ENCODE results near the gene LAMP1. TPM values are rescaled to one million over a fixed set of nuclear protein-coding genes. Genes with fewer than 3 reads are reported as not detected.
A peak's percentile ranks its signal among the peaks of the same experiment; 100 is the strongest.

Gene LAMP1
- total RNA-seq, 1 donor from 2014 or later = 210 TPM

DNA sequence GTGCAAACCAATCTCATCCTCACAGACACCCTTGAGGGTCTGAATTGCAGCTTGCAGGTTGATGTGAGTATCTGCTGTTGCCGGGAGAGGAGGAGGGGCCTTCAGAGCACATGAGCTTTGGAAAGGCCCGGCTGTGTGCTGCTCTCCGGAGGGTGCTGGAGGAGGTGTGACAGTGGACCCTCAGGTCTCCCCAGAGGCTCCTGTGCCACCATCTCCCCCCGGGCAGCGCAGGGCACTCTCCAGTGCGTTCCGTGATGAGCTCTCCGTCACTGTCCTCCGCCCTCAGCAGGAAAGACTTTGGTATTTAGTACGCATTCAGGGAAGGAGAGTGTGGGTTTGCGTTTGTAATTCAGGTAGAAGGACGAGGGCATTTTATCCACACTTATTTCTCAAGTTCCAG lies 20.0 kb downstream of the LAMP1 start:
- H3K27me3 Mint-ChIP-seq (ENCODE audit: unreplicated experiment) = peaks cover 8% of the 10 kb centered on the region
- no peak for DNase-seq (ENCODE audit: low spot score)
- H3K4me1 Mint-ChIP-seq (ENCODE audit: unreplicated experiment) = no peaks in the 10 kb centered on the region
- no peaks in the 10 kb centered on the region for H3K9me3 Mint-ChIP-seq (ENCODE audit: unreplicated experiment)
- H3K27ac Mint-ChIP-seq (ENCODE audit: unreplicated experiment) = no peak overlapping the region
- no peak for TF ChIP-seq CTCF (IDR thresholded peaks at IDR 0.05; ENCODE audit: unreplicated experiment)
- no peak overlapping the region for H3K4me3 Mint-ChIP-seq (ENCODE audit: unreplicated experiment)
- H3K36me3 Mint-ChIP-seq (ENCODE audit: low read depth, unreplicated experiment) = peaks cover 44% of the 10 kb centered on the region

DNA sequence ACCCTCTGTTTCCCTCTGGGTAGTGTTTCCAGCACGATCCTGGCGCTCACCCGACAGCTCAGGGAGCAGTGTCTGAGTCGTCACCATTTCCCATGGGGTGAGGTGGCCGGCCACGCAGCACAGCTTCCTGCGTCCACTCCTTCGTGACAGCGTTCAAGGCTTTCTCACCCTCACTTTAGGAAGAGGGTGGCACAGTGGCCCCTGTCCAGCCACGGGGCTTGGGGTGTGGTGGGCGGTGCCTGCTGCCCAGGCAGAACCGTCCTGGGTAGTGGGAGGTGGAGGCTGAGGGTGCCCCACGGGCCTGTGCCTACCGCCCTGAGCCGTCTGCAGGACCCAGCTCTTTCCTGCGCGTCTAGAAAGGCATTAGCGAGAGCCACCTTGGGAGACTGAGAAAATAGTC lies 21.9 kb downstream of the LAMP1 start:
- TF ChIP-seq CTCF (IDR thresholded peaks at IDR 0.05; ENCODE audit: unreplicated experiment) = no peak
- DNase-seq (ENCODE audit: low spot score) = no peak

DNA sequence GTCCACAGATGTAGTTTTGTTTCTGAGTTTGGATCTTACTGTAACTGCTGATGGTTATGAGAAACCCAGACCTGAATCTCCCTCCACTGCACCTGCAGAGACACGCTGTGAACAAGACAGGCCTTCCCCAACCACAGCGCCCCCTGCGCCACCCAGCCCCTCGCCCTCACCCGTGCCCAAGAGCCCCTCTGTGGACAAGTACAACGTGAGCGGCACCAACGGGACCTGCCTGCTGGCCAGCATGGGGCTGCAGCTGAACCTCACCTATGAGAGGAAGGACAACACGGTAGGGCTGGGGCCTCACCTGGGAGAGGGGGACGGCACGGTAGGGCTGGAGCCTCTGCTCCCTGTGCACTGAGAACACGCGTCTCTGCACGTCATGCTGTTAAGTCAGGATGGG lies 22.3 kb downstream of the LAMP1 start:
- Mint-ChIP-seq H3K4me3 (ENCODE audit: unreplicated experiment) (no peak overlapping the region), H3K27me3 (ENCODE audit: unreplicated experiment) (peaks cover 8% of the 10 kb centered on the region), H3K27ac (ENCODE audit: unreplicated experiment) (no peak overlapping the region), H3K9me3 (ENCODE audit: unreplicated experiment) (no peaks in the 10 kb centered on the region), H3K36me3 (ENCODE audit: low read depth, unreplicated experiment) (peaks cover 49% of the 10 kb centered on the region), H3K4me1 (ENCODE audit: unreplicated experiment) (no peaks in the 10 kb centered on the region)
- no peak for DNase-seq (ENCODE audit: low spot score)
- no peak for TF ChIP-seq CTCF (IDR thresholded peaks at IDR 0.05; ENCODE audit: unreplicated experiment)

More for the DNA sequence above, 21.9 kb downstream of the LAMP1 start:
- Mint-ChIP-seq H3K4me3 (ENCODE audit: unreplicated experiment) (no peak overlapping the region), H3K9me3 (ENCODE audit: unreplicated experiment) (no peaks in the 10 kb centered on the region), H3K27ac (ENCODE audit: unreplicated experiment) (no peak overlapping the region), H3K4me1 (ENCODE audit: unreplicated experiment) (no peaks in the 10 kb centered on the region), H3K27me3 (ENCODE audit: unreplicated experiment) (peaks cover 8% of the 10 kb centered on the region), H3K36me3 (ENCODE audit: low read depth, unreplicated experiment) (peaks cover 48% of the 10 kb centered on the region)

- H3K4me3 Mint-ChIP-seq (ENCODE audit: unreplicated experiment) = no peak overlapping the region
- H3K36me3 Mint-ChIP-seq (ENCODE audit: low read depth, unreplicated experiment) = peaks cover 49% of the 10 kb centered on the region
- no peaks in the 10 kb centered on the region for H3K9me3 Mint-ChIP-seq (ENCODE audit: unreplicated experiment)
- no peaks in the 10 kb centered on the region for H3K4me1 Mint-ChIP-seq (ENCODE audit: unreplicated experiment)
- no peak overlapping the region for H3K27ac Mint-ChIP-seq (ENCODE audit: unreplicated experiment)
- DNase-seq (ENCODE audit: low spot score) = no peak
- peaks cover 8% of the 10 kb centered on the region for H3K27me3 Mint-ChIP-seq (ENCODE audit: unreplicated experiment)
- TF ChIP-seq CTCF (IDR thresholded peaks at IDR 0.05; ENCODE audit: unreplicated experiment) = no peak
These were observed 23.3 kb downstream of the LAMP1 start for GRCh38 chr13:113320226-113320875.

- no peak for DNase-seq (ENCODE audit: low spot score)
- no peaks in the 10 kb centered on the region for H3K4me1 Mint-ChIP-seq (ENCODE audit: unreplicated experiment)
- peaks cover 8% of the 10 kb centered on the region for H3K27me3 Mint-ChIP-seq (ENCODE audit: unreplicated experiment)
- no peak overlapping the region for H3K27ac Mint-ChIP-seq (ENCODE audit: unreplicated experiment)
- peaks cover 49% of the 10 kb centered on the region for H3K36me3 Mint-ChIP-seq (ENCODE audit: low read depth, unreplicated experiment)
- peak overlapping the region; percentile 13 for H3K4me3 Mint-ChIP-seq (ENCODE audit: unreplicated experiment)
- TF ChIP-seq CTCF (IDR thresholded peaks at IDR 0.05; ENCODE audit: unreplicated experiment) = no peak
- no peaks in the 10 kb centered on the region for H3K9me3 Mint-ChIP-seq (ENCODE audit: unreplicated experiment)
These were observed 24.5 kb downstream of the LAMP1 start for GRCh38 chr13:113321546-113321945.

Data from endothelial cell (in vitro differentiated cells).